Measurements from ENCODE around the gene MBD2.
"Not testable (repeated sequence)": the region's sequence is repeated elsewhere in the genome, so short reads cannot be mapped to it uniquely, and the experiment has no call there.

Gene MBD2

DNA sequence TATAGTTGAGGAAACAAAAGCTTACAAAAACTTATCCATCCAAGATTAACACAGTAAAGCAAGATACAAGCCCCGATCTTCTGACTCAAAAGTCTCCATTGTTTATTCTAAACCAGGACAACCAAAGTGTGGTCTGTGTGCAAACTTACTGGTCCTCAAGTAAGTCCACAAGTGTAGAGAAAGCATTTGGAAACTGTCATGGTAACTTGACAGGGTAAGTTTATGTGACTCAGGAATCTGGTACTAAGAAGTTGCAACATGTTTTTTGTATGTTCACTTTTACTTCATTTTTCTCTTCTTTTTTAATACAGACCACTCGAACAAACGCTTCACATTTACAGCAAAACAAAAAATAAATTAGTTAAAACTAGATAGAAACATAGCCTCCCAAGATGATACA lies 9.4 kb downstream of the MBD2 start:
- no peaks in the 10 kb centered on the region for H3K27me3 ChIP-seq
- H3K9ac ChIP-seq, result no peak overlapping the region
- no peak overlapping the region for H3K27ac ChIP-seq
- H3K4me1 ChIP-seq, result peaks cover 19 to 48% (median 27%) of the 10 kb centered on the region in 10 experiments
- H4K20me1 ChIP-seq, result peaks cover 56 to 99% (median 88%) of the 10 kb centered on the region in 11 experiments
- no peak overlapping the region for H3K4me2 ChIP-seq
- no peak for TF ChIP-seq Cebpa-rat (IDR thresholded peaks at IDR 0.05)
- H3K36me3 ChIP-seq, result peaks cover 6 to 45% (median 27%) of the 10 kb centered on the region in 11 experiments; a peak in 20 of 22 replicates
- H3K4me3 ChIP-seq, result no peak overlapping the region
- H3K9me3 ChIP-seq (replicated peaks in 1 of 11), result peaks cover 0 to 43% (median 16%) of the 10 kb centered on the region in 11 experiments; a peak in 9 of 22 replicates

DNA sequence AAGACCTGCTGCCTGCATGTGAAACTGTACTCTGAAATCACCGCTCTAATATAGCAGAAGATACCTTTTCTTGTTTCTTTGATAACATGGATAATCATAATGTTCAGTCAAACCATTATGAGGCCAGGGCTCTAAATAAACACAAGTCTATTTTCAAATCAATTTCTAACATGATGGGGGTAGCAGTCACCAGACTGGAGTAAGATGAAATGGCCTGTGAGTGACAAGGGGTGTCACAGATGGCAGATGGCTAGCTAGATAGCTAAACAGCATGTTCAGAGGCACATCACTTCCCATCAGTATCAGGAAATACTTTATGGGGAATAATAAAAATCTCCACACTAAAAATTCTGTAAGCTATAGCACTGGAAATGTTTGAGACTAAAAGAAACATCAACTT lies 14.0 kb downstream of the MBD2 start:
- Histone ChIP-seq H3K9ac (0 out of 22 replicates have a peak overlapping the region, but pooled peaks of 1 of the 11 experiments have one; percentile 11), H3K4me3 (no peak overlapping the region), H3K4me2 (peak overlapping the region in 5 of 11 experiments; percentile 36 to 76 (median 59); a peak in 8 of 22 replicates), H4K20me1 (peaks cover 53 to 99% (median 89%) of the 10 kb centered on the region in 11 experiments), H3K9me3 (replicated peaks in 1 of 11) (peaks cover 0 to 35% (median 15%) of the 10 kb centered on the region in 11 experiments; a peak in 11 of 22 replicates), H3K4me1 (peaks cover 11 to 51% (median 19%) of the 10 kb centered on the region in 10 experiments; a peak in 18 of 20 replicates), H3K27me3 (no peaks in the 10 kb centered on the region), H3K36me3 (peaks cover 0 to 37% (median 16%) of the 10 kb centered on the region in 11 experiments; a peak in 20 of 22 replicates), H3K27ac (peak overlapping the region in 2 of 11 experiments; percentile 16 to 59; a peak in 3 of 22 replicates)
- TF ChIP-seq Cebpa-rat (IDR thresholded peaks at IDR 0.05), result no peak

DNA sequence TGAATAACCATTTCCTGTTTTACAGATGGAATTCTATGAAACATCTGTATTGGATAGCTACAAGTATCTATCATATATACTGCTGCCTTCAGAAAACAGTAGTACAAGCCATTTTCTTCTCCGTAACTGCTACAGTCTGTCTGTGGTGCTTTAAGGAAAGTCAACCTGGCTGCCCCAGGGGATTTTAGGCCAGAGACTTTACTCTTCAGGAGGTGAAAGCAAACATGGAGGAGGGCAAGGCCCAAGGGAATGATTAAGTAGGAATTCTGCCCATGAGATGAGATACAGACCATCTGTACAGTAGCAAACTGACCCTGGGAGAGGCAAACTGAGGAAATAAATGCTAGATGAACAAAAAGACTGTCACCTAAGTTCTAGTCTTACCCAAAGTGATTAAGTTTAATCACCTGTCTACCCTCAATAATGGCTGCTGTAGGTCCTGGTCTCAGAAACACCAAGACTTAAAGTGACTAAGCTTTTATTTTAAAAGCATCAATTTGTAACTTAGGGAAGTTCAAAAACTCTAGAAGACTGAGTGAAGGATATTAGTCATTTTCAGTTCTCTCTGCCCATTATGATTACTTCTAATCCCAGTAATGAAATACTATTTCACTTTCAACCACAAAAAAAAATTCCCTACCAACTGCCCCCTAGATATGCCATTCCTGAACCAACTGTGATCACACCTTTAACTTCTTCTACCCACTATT lies 14.8 kb downstream of the MBD2 start:
- H3K4me3 ChIP-seq, result no peak overlapping the region
- H3K4me2 ChIP-seq, result peak overlapping the region in 8 of 11 experiments; percentile 6 to 76 (median 55); a peak in 14 of 22 replicates

DNA sequence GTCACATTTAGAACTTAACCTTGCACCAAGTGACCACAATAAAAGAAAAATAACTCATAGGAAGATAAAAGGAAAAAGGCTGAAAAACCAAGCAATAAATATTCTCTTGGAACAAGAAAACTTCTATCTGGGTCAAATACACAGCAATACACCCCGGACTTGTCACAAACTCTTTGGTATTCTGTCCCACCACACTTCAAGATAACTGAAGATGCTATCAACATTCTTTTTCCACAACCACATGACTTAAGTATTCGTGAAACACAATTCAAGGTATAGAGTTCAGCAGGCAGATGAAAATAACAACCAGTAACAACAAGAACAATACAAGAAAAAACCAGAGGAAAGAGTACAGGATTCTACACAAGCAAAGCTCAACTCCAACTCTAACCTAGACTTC lies 18.0 kb downstream of the MBD2 start:
- peaks cover 50 to 95% (median 86%) of the 10 kb centered on the region in 11 experiments for H4K20me1 ChIP-seq

More for the DNA sequence above, 14.8 kb downstream of the MBD2 start:
- peaks cover 0 to 27% (median 8%) of the 10 kb centered on the region in 11 experiments; a peak in 10 of 22 replicates for H3K9me3 ChIP-seq (replicated peaks in 1 of 11)
- no peaks in the 10 kb centered on the region for H3K27me3 ChIP-seq
- peak overlapping the region in 8 of 11 experiments; percentile 0 to 67 (median 38); a peak in 12 of 22 replicates for H3K27ac ChIP-seq
- H4K20me1 ChIP-seq, result peaks cover 56 to 99% (median 93%) of the 10 kb centered on the region in 11 experiments
- no peak for TF ChIP-seq Cebpa-rat (IDR thresholded peaks at IDR 0.05)
- H3K4me1 ChIP-seq, result peaks cover 16 to 54% (median 25%) of the 10 kb centered on the region in 10 experiments
- peak overlapping the region in 2 of 11 experiments; percentile 11 to 36; a peak in 2 of 22 replicates for H3K9ac ChIP-seq
- H3K36me3 ChIP-seq, result peaks cover 4 to 37% (median 18%) of the 10 kb centered on the region in 11 experiments; a peak in 18 of 22 replicates

DNA sequence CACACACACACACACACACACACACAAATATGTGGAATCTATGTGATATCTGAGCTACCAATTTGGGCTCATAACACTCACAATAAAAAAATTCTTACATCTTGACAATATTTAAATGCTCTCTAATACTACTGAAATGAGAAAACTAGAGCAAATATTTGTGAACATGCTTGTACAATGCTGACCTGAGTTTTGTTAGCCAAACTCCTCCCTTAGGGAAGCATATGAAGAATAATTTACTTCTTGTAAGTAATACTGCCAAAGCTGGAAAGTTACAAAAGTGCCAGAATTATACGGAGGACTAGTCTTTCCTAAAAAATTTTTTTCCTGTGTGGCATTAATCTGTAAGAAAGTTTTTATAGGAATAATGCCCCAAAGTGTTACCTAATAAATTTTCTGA lies 18.5 kb downstream of the MBD2 start:
- Histone ChIP-seq H3K9me3 (replicated peaks in 1 of 11) (peaks cover 0 to 14% (median 5%) of the 10 kb centered on the region in 11 experiments; a peak in 10 of 22 replicates), H3K4me1 (peaks cover 27 to 46% (median 35%) of the 10 kb centered on the region in 10 experiments), H3K27ac (no peak overlapping the region), H3K9ac (no peak overlapping the region), H3K36me3 (peaks cover 40 to 61% (median 46%) of the 10 kb centered on the region in 11 experiments), H4K20me1 (peaks cover 47 to 90% (median 82%) of the 10 kb centered on the region in 11 experiments), H3K27me3 (no peaks in the 10 kb centered on the region), H3K4me2 (no peak overlapping the region), H3K4me3 (no peak overlapping the region)
- no peak for TF ChIP-seq Cebpa-rat (IDR thresholded peaks at IDR 0.05)

More for the DNA sequence above, 18.0 kb downstream of the MBD2 start:
- no peak overlapping the region for H3K27ac ChIP-seq
- H3K4me2 ChIP-seq, result peak overlapping the region in 1 of 11 experiments; percentile 0; a peak in 1 of 22 replicates
- no peaks in the 10 kb centered on the region for H3K27me3 ChIP-seq
- no peak overlapping the region for H3K9ac ChIP-seq
- H3K4me3 ChIP-seq, result no peak overlapping the region
- no peak for TF ChIP-seq Cebpa-rat (IDR thresholded peaks at IDR 0.05)
- peaks cover 35 to 56% (median 41%) of the 10 kb centered on the region in 11 experiments for H3K36me3 ChIP-seq
- H3K9me3 ChIP-seq (replicated peaks in 1 of 11), result peaks cover 0 to 17% (median 5%) of the 10 kb centered on the region in 11 experiments; a peak in 10 of 22 replicates
- peaks cover 27 to 51% (median 35%) of the 10 kb centered on the region in 10 experiments for H3K4me1 ChIP-seq

DNA sequence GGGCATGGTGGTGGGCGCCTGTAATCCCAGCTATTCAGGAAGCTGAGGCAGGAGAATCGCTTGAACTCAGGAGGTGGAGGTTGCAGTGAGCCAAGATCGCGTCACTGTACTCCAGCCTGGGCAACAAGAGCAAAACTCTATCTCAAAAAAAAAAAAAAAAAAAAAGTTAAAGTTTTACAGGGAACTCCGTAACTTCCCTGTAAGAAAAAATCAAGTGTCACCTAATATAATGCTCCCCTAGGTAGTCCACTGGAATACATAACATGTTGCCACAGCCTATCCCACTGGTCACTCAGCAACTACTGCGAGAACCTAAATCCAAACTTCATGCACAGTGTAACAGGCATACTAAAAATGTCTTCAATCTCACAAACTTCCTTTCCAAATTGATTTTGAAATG lies 19.0 kb downstream of the MBD2 start:
- H3K36me3 ChIP-seq, result peaks cover 45 to 66% (median 51%) of the 10 kb centered on the region in 11 experiments
- H3K4me3 ChIP-seq, H3K4me2 ChIP-seq, H3K9ac ChIP-seq, H3K27me3 ChIP-seq, H3K27ac ChIP-seq: not testable (repeated sequence)
- H4K20me1 ChIP-seq, result peaks cover 45 to 89% (median 77%) of the 10 kb centered on the region in 11 experiments
- H3K4me1 ChIP-seq, result peaks cover 27 to 42% (median 34%) of the 10 kb centered on the region in 10 experiments
- peaks cover 0 to 14% (median 5%) of the 10 kb centered on the region in 11 experiments; a peak in 10 of 22 replicates for H3K9me3 ChIP-seq (replicated peaks in 1 of 11)

DNA sequence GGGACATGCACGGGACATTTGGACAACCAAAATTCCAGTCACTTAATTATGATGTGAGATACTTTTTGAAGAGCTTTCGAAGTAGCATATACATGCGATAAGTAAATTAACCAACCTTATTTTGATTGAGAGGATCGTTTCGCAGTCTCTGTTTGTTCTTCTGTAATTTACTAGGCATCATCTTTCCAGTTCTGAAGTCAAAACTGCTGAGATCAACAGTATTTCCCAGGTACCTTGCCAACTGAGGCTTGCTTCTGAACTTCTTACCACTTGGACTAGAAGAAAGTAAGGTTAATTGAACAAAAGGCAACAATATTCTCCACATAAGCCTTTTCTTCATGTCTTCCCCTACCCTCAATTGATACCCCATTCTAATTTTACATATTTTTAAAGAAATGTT lies 19.6 kb downstream of the MBD2 start:
- TF ChIP-seq Cebpa-rat (IDR thresholded peaks at IDR 0.05), result no peak
- peaks cover 49 to 71% (median 57%) of the 10 kb centered on the region in 11 experiments for H3K36me3 ChIP-seq
- no peak overlapping the region for H3K9ac ChIP-seq
- no peaks in the 10 kb centered on the region for H3K27me3 ChIP-seq
- peaks cover 39 to 88% (median 71%) of the 10 kb centered on the region in 11 experiments for H4K20me1 ChIP-seq
- peaks cover 0 to 14% (median 5%) of the 10 kb centered on the region in 11 experiments; a peak in 10 of 22 replicates for H3K9me3 ChIP-seq (replicated peaks in 1 of 11)
- no peak overlapping the region for H3K27ac ChIP-seq
- H3K4me2 ChIP-seq, result peak overlapping the region in 7 of 11 experiments; percentile 0 to 53 (median 22); a peak in 4 of 22 replicates
- no peak overlapping the region for H3K4me3 ChIP-seq
- H3K4me1 ChIP-seq, result peaks cover 22 to 36% (median 28%) of the 10 kb centered on the region in 10 experiments

DNA sequence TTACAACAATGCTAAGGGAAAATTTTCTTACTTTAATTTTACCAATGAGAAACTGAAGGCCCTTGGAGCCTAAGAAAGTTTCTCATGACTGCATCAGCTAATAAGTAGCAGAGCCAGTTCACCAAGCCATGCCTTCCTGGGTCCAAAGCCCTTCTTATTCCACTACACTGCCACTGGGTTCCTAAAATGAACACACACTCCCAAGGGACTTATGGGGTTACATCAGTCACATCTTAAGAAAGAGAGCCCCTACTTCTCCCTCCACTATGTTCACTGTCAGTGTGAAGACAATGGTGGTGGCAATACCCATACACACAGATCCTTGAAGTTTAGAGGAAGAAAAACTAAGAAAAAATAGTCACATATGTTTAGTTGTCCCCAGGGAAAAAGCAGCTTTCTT lies 20.6 kb downstream of the MBD2 start:
- Histone ChIP-seq H4K20me1 (peaks cover 34 to 88% (median 66%) of the 10 kb centered on the region in 11 experiments; a peak in 21 of 22 replicates), H3K4me1 (peaks cover 16 to 27% (median 24%) of the 10 kb centered on the region in 10 experiments), H3K4me3 (no peak overlapping the region; a peak in 1 of 20 replicates), H3K27me3 (no peaks in the 10 kb centered on the region), H3K27ac (peak overlapping the region in 3 of 11 experiments; percentile 11 to 53 (median 37); a peak in 7 of 22 replicates), H3K9me3 (replicated peaks in 1 of 11) (peaks cover 0 to 14% (median 5%) of the 10 kb centered on the region in 11 experiments; a peak in 10 of 22 replicates), H3K4me2 (peak overlapping the region in 8 of 11 experiments; percentile 0 to 56 (median 39); a peak in 12 of 22 replicates), H3K9ac (no peak overlapping the region), H3K36me3 (peaks cover 59 to 77% (median 67%) of the 10 kb centered on the region in 11 experiments)
- TF ChIP-seq Cebpa-rat (IDR thresholded peaks at IDR 0.05), result no peak

Data from BLaER1 treated with 17β-estradiol and CSF1 and Interleukin-3, amounts not matched to agents 10 nM and 100 nM (cell line).